Mesenteric fat pad (tissue), 1 donor: Measurements from ENCODE around the gene ATG13. TPM values are rescaled to one million over a fixed set of nuclear protein-coding genes. Genes with fewer than 3 reads are reported as not detected.
"Not testable (repeated sequence)": the region's sequence is repeated elsewhere in the genome, so short reads cannot be mapped to it uniquely, and the experiment has no call there.

Experiments used
- DNase-seq: peaks from one replicate; pipeline ENCODE4 v3.0.0-alpha.2; 2020; ENCODE audit warnings: low spot score
- total RNA-seq: library from RNA; stranded (reverse); fragmentation: NEBNext Ultra II Directional; extraction: Animal tissue kit (Norgen Biotek cat#: 25700); gene quantifications from one replicate; pipeline ENCODE4 v1.2.1, GENCODE V29; 2021
- donor health status: DM: yes; HTN: yes; CAD: no.

ATG13 gene
- total RNA-seq, 1 donor from 2014 or later = 49.7 TPM

- DNase-seq = no peak
Measured at GRCh38 chr11:46694607-46695006, 77.3 kb downstream of the ATG13 start.

- DNase-seq = no peak
Measured at GRCh38 chr11:46695345-46696211, 78.2 kb downstream of the ATG13 start.

GRCh38 chr11:46696212-46696558 is 78.8 kb downstream of the ATG13 start:
- no peak for DNase-seq

GRCh38 chr11:46697303-46697702 is 80.0 kb downstream of the ATG13 start:
- DNase-seq = no peak

GRCh38 chr11:46697723-46698122 is 80.4 kb downstream of the ATG13 start:
- DNase-seq = no peak

- no peak for DNase-seq
Measured at GRCh38 chr11:46698597-46698996, 81.2 kb downstream of the ATG13 start.

- peak; percentile 99 for DNase-seq
Measured at GRCh38 chr11:46700241-46701077, 83.1 kb downstream of the ATG13 start, which contains the start of the genes ARHGAP1 and ZNF408. Gene ARHGAP1 (minus strand): TSS chr11:46700619. CDS start chr11:46696107, 4,512 bp downstream. Gene ZNF408 (plus strand): TSS chr11:46701031. CDS start chr11:46701048, 17 bp downstream.

GRCh38 chr11:46701078-46701654 is 83.8 kb downstream of the ATG13 start:
- no peak for DNase-seq

- DNase-seq = no peak
Measured at GRCh38 chr11:46705070-46705688, 87.8 kb downstream of the ATG13 start.

- no peak for DNase-seq
Measured at GRCh38 chr11:46706886-46707285, 89.5 kb downstream of the ATG13 start.

- DNase-seq = not testable (repeated sequence)
Measured at GRCh38 chr11:46709351-46709750, 92.0 kb downstream of the ATG13 start.

GRCh38 chr11:46710821-46711269 is 93.5 kb downstream of the ATG13 start:
- DNase-seq = no peak

GRCh38 chr11:46711303-46711702 is 94.0 kb downstream of the ATG13 start:
- no peak for DNase-seq

GRCh38 chr11:46712874-46713576 is 95.7 kb downstream of the ATG13 start:
- DNase-seq = no peak

GRCh38 chr11:46717825-46718154 is 100.4 kb downstream of the ATG13 start:
- not testable (repeated sequence) for DNase-seq

- DNase-seq = no peak
Measured at GRCh38 chr11:46718155-46719019, 101.0 kb downstream of the ATG13 start.

- DNase-seq = no peak
Measured at GRCh38 chr11:46719048-46719542, 101.7 kb downstream of the ATG13 start, which contains the start of gene F2. Gene F2 (plus strand): TSS chr11:46719213. CDS start chr11:46719236, 23 bp downstream.

GRCh38 chr11:46719543-46720218 is 102.3 kb downstream of the ATG13 start:
- no peak for DNase-seq

GRCh38 chr11:46721286-46721685 is 103.9 kb downstream of the ATG13 start:
- DNase-seq = no peak
